Chondrocyte (in vitro differentiated cells): ENCODE data around the gene NCBP1. TPM values are rescaled to one million over a fixed set of nuclear protein-coding genes. Genes with fewer than 3 reads are reported as not detected.

Experiments used
- DNase-seq: peaks from one replicate; pipeline ENCODE4 v3.0.0; 2021; ENCODE audit warnings: mixed read lengths, low spot score
- H3K27ac Mint-ChIP-seq: one replicate; pipeline ENCODE4 v1.8.0; 2021; ENCODE audit warnings: mild to moderate bottlenecking, moderate library complexity, mixed read lengths; ENCODE audit not compliant: unreplicated experiment
- H3K27me3 Mint-ChIP-seq: 2 replicates; pipeline ENCODE4 v1.8.0; 2021; ENCODE audit warnings: low read depth, mixed read lengths
- H3K36me3 Mint-ChIP-seq: 2 replicates; pipeline ENCODE4 v1.8.0; 2021; ENCODE audit warnings: low read depth, mixed read lengths
- H3K4me1 Mint-ChIP-seq: 2 replicates; pipeline ENCODE4 v1.8.0; 2021; ENCODE audit warnings: low read depth, mild to moderate bottlenecking, mixed read lengths
- H3K4me3 Mint-ChIP-seq: one replicate; pipeline ENCODE4 v1.8.0; 2021; ENCODE audit warnings: mild to moderate bottlenecking, moderate library complexity, mixed read lengths; ENCODE audit not compliant: unreplicated experiment
- H3K9me3 Mint-ChIP-seq: 2 replicates; pipeline ENCODE4 v1.8.0; 2021; ENCODE audit warnings: low read depth, mixed read lengths
- CTCF ChIP-seq: fragments of 200-600 bp; sonication (generic); IDR thresholded peaks from 2 replicates; pipeline ENCODE4 v1.5.0; 2021; ENCODE audit warnings: antibody characterized with exemption, mild to moderate bottlenecking, moderate library complexity
- total RNA-seq: library from RNA; stranded (reverse); gene quantifications from 3 replicates; pipeline ENCODE4 v1.2.1, GENCODE V29; 2021

The NCBP1 gene
- total RNA-seq, 1 donor from 2014 or later, result 32.3 TPM

- H3K27me3 Mint-ChIP-seq, result no peaks in the 10 kb centered on the region
- DNase-seq, result no peak
- no peak overlapping the region for H3K4me3 Mint-ChIP-seq
- H3K36me3 Mint-ChIP-seq, result peaks cover 13% of the 10 kb centered on the region
- TF ChIP-seq CTCF, result no peak
- no peaks in the 10 kb centered on the region for H3K9me3 Mint-ChIP-seq
- peaks cover 2% of the 10 kb centered on the region for H3K4me1 Mint-ChIP-seq
- no peak overlapping the region for H3K27ac Mint-ChIP-seq
Measured at GRCh38 chr9:97623946-97624345, 9.7 kb upstream of the NCBP1 start.

GRCh38 chr9:97625620-97626019 is 8.0 kb upstream of the NCBP1 start:
- Mint-ChIP-seq H3K27me3 (no peaks in the 10 kb centered on the region), H3K27ac (no peak overlapping the region), H3K9me3 (no peaks in the 10 kb centered on the region), H3K36me3 (peaks cover 13% of the 10 kb centered on the region), H3K4me1 (peaks cover 5% of the 10 kb centered on the region), H3K4me3 (no peak overlapping the region)
- no peak for TF ChIP-seq CTCF
- no peak for DNase-seq

GRCh38 chr9:97627624-97628023 is 6.0 kb upstream of the NCBP1 start:
- H3K36me3 Mint-ChIP-seq, result peaks cover 8% of the 10 kb centered on the region
- no peak overlapping the region for H3K27ac Mint-ChIP-seq
- H3K27me3 Mint-ChIP-seq, result no peaks in the 10 kb centered on the region
- TF ChIP-seq CTCF, result no peak
- no peak overlapping the region for H3K4me3 Mint-ChIP-seq
- DNase-seq, result no peak
- H3K4me1 Mint-ChIP-seq, result peaks cover 15% of the 10 kb centered on the region
- H3K9me3 Mint-ChIP-seq, result no peaks in the 10 kb centered on the region

- H3K4me1 Mint-ChIP-seq, result peaks cover 15% of the 10 kb centered on the region
- peaks cover 7% of the 10 kb centered on the region for H3K36me3 Mint-ChIP-seq
- no peak for DNase-seq
- no peaks in the 10 kb centered on the region for H3K27me3 Mint-ChIP-seq
- no peak for TF ChIP-seq CTCF
- H3K27ac Mint-ChIP-seq, result no peak overlapping the region
- no peak overlapping the region for H3K4me3 Mint-ChIP-seq
- H3K9me3 Mint-ChIP-seq, result no peaks in the 10 kb centered on the region
Measured at GRCh38 chr9:97628668-97629067, 5.0 kb upstream of the NCBP1 start.

- no peaks in the 10 kb centered on the region for H3K27me3 Mint-ChIP-seq
- H3K36me3 Mint-ChIP-seq, result peaks cover 7% of the 10 kb centered on the region
- H3K4me1 Mint-ChIP-seq, result peaks cover 16% of the 10 kb centered on the region
- no peak for TF ChIP-seq CTCF
- DNase-seq, result no peak
- H3K9me3 Mint-ChIP-seq, result no peaks in the 10 kb centered on the region
- no peak overlapping the region for H3K4me3 Mint-ChIP-seq
- no peak overlapping the region for H3K27ac Mint-ChIP-seq
Measured at GRCh38 chr9:97629156-97629555, 4.5 kb upstream of the NCBP1 start.
